Astrocyte (in vitro differentiated cells and primary cell): Measurements from ENCODE around the gene EFCAB6.

Experiments used
- CTCF ChIP-seq: IDR thresholded peaks from 2 replicates; pipeline ENCODE4 v1.5.1; 2011; ENCODE audit warnings: low read depth, mild to moderate bottlenecking, inconsistent platforms, low read length, moderate library complexity; ENCODE audit not compliant: insufficient read depth
- EZH2 ChIP-seq: IDR thresholded peaks from 2 replicates; pipeline ENCODE4 v1.6.1; 2012; ENCODE audit warnings: mild to moderate bottlenecking, low read length, inconsistent platforms; ENCODE audit not compliant: insufficient read depth

- no peak for TF ChIP-seq CTCF
- TF ChIP-seq EZH2, result no peak
These were observed 297.5 kb downstream of the EFCAB6 start for GRCh38 chr22:43514476-43515157.
